Right atrium auricular region (tissue), 2 donors: Measurements from ENCODE around the gene TPM1. TPM values are rescaled to one million over a fixed set of nuclear protein-coding genes. Genes with fewer than 3 reads are reported as not detected.

Experiments used
- DNase-seq: peaks from one replicate; pipeline ENCODE4 v3.0.0-alpha.2; 2019; ENCODE audit warnings: low spot score
- H3K27ac ChIP-seq, 2 donors: fragments of 200-600 bp; sonication (generic); 1 replicate in 1 of 2; 2 replicates in 1 of 2; pipeline ENCODE4 v1.5.1; 2016 to 2019
- H3K27me3 ChIP-seq, 2 donors: fragments of 200-600 bp; sonication (generic); one replicate each; pipeline versions ENCODE4 v1.5.1 to v1.6.0; 2017 to 2019
- H3K36me3 ChIP-seq: fragments of 200-600 bp; sonication (generic); one replicate; pipeline ENCODE4 v1.5.1; 2016
- H3K4me1 ChIP-seq, 2 donors: fragments of 200-600 bp; sonication (generic); one replicate each; pipeline versions ENCODE4 v1.5.1 to v1.6.0; 2017 to 2019
- H3K4me3 ChIP-seq, 2 donors: fragments of 200-600 bp; sonication (generic); 1 replicate in 1 of 2; 2 replicates in 1 of 2; pipeline ENCODE4 v1.5.1; 2017 to 2019; ENCODE audit warnings: mild to moderate bottlenecking in 1 of 2, moderate library complexity in 1 of 2
- H3K9me3 ChIP-seq, 2 donors: fragments of 200-600 bp; sonication (generic); one replicate each; pipeline ENCODE4 v1.5.1; 2019
- total RNA-seq, 2 donors: library from RNA; depleted of rRNA; stranded (reverse); fragments of >200 nt; gene quantifications; one replicate each; pipeline ENCODE4 v1.1.0, GENCODE V29; 2016
- TF ChIP-seq, protein P1 (sequence below), 2 donors: fragments of 200-600 bp; sonication (generic); IDR thresholded peaks; one replicate each; pipeline ENCODE4 v1.5.1; 2019; ENCODE audit warnings: antibody characterized with exemption in 2 of 2

The TPM1 gene
- total RNA-seq, 2 donors from 2014 or later: 5,368 to 7,988 TPM

DNA sequence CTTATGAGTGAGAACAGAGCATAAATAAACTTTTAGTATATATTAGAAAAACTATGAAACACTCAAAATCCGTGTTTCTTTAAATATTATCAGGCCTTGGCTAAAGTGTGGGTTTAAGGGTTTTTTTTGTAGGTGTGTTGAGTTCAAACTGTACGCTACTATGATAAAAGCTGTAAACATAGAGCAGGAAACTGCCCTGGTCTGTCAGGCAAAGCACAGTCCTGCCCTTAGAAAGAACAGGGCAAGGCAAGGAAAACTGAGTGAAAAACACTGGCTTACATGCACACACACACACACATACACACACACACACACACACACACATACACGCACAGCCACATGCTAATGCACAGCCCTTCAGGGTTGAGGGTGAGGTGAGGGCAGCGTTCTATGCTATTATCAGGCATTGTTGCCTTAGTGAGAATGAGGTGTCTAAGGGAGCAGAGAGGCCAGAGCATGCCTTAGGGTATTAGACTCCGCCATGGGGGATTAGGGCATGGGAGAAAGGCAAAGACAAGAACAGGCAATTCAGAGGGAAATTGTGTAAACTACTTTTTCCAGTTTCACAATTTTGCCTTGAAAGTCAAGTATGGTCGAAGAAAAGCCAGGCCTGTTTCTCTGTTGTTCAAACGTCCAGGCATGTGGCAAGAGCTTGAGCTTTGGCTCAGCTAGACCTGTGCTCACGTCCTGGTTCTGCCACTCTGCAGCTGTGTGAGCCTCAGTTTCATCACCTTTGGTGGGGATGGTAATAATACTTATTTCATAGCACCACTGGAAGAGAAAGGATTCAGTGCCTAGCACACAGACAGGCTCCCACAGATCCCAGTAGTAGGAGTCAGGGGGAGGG, 36.3 kb upstream of the TPM1 start:
- DNase-seq: no peak
- Histone ChIP-seq H3K27me3 (no peaks in the 10 kb centered on the region), H3K4me1 (no peaks in the 10 kb centered on the region), H3K9me3 (no peaks in the 10 kb centered on the region), H3K27ac (peak overlapping the region; percentile 0 to 46), H3K36me3 (no peaks in the 10 kb centered on the region), H3K4me3 (no peak overlapping the region)
- TF ChIP-seq, protein P1, sequence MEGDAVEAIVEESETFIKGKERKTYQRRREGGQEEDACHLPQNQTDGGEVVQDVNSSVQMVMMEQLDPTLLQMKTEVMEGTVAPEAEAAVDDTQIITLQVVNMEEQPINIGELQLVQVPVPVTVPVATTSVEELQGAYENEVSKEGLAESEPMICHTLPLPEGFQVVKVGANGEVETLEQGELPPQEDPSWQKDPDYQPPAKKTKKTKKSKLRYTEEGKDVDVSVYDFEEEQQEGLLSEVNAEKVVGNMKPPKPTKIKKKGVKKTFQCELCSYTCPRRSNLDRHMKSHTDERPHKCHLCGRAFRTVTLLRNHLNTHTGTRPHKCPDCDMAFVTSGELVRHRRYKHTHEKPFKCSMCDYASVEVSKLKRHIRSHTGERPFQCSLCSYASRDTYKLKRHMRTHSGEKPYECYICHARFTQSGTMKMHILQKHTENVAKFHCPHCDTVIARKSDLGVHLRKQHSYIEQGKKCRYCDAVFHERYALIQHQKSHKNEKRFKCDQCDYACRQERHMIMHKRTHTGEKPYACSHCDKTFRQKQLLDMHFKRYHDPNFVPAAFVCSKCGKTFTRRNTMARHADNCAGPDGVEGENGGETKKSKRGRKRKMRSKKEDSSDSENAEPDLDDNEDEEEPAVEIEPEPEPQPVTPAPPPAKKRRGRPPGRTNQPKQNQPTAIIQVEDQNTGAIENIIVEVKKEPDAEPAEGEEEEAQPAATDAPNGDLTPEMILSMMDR (IDR thresholded peaks at IDR 0.05): no peak

- no peak overlapping the region for H3K4me3 ChIP-seq
- H3K36me3 ChIP-seq: no peaks in the 10 kb centered on the region
- H3K27ac ChIP-seq: no peak overlapping the region
- TF ChIP-seq, protein P1 (IDR thresholded peaks at IDR 0.05): no peak
- H3K9me3 ChIP-seq: no peaks in the 10 kb centered on the region
- H3K4me1 ChIP-seq: peaks cover 0 to 7% of the 10 kb centered on the region in 2 donors
- no peaks in the 10 kb centered on the region for H3K27me3 ChIP-seq
- DNase-seq: no peak
Measured at GRCh38 chr15:63008333-63009049, 34.1 kb upstream of the TPM1 start.

DNA sequence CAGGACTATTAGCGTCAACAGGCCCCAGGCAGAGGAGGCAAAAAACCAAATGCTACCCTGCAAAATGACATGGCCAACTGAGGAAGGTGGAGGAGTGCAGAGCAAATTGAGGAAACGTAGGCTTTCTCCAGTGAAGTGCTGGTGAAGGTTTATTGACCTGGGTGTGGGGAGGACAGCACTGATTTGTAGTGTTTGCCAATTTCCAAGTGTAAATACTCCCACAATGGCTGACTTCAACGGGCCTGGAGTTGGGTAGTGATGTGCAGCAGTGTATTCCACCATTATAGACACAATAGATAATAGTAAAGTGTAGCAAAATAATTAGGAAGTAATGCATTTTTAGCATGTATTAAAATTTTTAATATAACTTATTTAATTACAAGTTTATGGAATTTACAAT, 32.2 kb upstream of the TPM1 start:
- no peaks in the 10 kb centered on the region for H3K27me3 ChIP-seq
- H3K36me3 ChIP-seq: no peaks in the 10 kb centered on the region
- TF ChIP-seq, protein P1 (IDR thresholded peaks at IDR 0.05): no peak
- H3K4me1 ChIP-seq: peaks cover 0 to 17% of the 10 kb centered on the region in 2 donors
- H3K4me3 ChIP-seq: no peak overlapping the region
- no peak overlapping the region for H3K27ac ChIP-seq
- no peaks in the 10 kb centered on the region for H3K9me3 ChIP-seq
- DNase-seq: no peak

DNA sequence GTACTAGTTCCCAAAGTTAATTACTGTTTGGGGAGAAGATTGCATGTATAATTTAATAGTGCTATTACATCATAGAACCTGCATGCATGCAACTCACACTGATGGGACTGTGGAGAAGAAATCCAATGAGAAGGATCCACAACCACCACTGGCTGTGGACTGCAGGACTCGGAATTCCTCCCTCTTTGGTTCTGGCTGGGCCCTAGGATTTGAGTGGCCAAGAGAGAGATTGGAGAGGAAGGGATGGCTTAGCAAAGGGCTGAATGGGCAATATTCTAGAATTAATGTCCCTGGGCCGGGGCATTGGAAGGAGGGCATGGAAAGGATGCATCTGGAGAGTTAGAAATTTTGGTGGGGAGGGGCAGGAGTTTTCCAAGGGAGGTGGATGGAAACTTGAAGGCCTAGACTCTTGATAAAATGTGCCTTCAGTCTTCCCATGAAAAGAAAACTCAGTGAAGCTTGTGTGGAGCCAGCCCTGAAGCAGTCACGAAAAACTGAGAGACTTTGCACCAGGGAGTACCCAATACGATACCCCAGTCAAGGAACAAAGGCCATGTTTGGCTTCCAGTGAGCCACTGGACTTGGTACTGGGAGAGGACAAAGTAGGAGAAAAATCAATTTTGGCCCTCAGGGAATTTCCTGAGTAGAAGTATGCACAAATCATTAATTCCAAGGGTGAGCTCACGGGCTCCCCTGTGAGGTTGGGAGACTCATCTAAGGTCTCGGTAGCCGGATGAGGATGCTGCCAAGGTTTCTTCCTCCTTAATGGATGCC, 31.4 kb upstream of the TPM1 start:
- no peaks in the 10 kb centered on the region for H3K27me3 ChIP-seq
- H3K36me3 ChIP-seq: no peaks in the 10 kb centered on the region
- TF ChIP-seq, protein P1 (IDR thresholded peaks at IDR 0.05): no peak
- H3K4me1 ChIP-seq: peaks cover 0 to 24% of the 10 kb centered on the region in 2 donors
- no peaks in the 10 kb centered on the region for H3K9me3 ChIP-seq
- H3K4me3 ChIP-seq: no peak overlapping the region
- H3K27ac ChIP-seq: no peak overlapping the region
- DNase-seq: no peak

DNA sequence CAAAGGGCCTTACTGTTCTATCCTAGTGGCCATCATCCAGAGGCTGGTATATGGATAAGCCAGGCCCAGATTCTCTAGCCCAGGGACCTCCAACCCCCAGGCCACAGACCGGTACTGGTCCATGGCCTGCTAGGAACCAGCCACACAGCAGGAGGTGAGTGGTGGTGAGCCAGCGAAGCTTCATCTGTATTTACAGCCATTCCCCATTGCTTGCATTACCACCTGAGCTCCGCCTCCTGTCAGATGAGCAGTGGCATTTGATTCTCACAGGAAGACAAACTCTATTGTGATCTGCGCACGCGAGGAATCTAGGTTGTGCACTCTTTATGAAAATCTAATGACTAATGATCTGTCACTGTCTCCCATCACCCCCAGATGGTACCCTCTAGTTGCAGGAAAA, 30.1 kb upstream of the TPM1 start:
- TF ChIP-seq, protein P1 (IDR thresholded peaks at IDR 0.05): no peak
- Histone ChIP-seq H3K4me1 (peaks cover 0 to 26% of the 10 kb centered on the region in 2 donors), H3K4me3 (no peak overlapping the region), H3K27ac (no peak overlapping the region), H3K9me3 (no peaks in the 10 kb centered on the region), H3K27me3 (no peaks in the 10 kb centered on the region), H3K36me3 (no peaks in the 10 kb centered on the region)
- DNase-seq: no peak
